Measurements from ENCODE around the gene COPS4.
"Not testable (repeated sequence)": the region's sequence is repeated elsewhere in the genome, so short reads cannot be mapped to it uniquely, and the experiment has no call there.

COPS4 gene

GRCh38 chr4:83034630-83035494, at the start of gene COPS4:
Gene COPS4, plus strand, starts transcription at chr4:83035183. Its CDS starts 42 bp downstream, at chr4:83035225.
- DNase-seq (ENCODE audit: low spot score), result peak; percentile 95

- DNase-seq (ENCODE audit: low spot score), result not testable (repeated sequence)
These were observed 47.5 kb upstream of the COPS4 start for GRCh38 chr4:82987519-82987918.

GRCh38 chr4:82988323-82988832, 46.6 kb upstream of the COPS4 start:
- no peak for DNase-seq (ENCODE audit: low spot score)

- DNase-seq (ENCODE audit: low spot score), result no peak
These were observed 45.2 kb upstream of the COPS4 start for GRCh38 chr4:82989575-82990429.

GRCh38 chr4:82994834-82995233, 40.1 kb upstream of the COPS4 start:
- no peak for DNase-seq (ENCODE audit: low spot score)

- no peak for DNase-seq (ENCODE audit: low spot score)
These were observed 36.1 kb upstream of the COPS4 start for GRCh38 chr4:82998898-82999297.

- no peak for DNase-seq (ENCODE audit: low spot score)
These were observed 32.7 kb upstream of the COPS4 start for GRCh38 chr4:83002329-83002728.

GRCh38 chr4:83003044-83003791, 31.8 kb upstream of the COPS4 start:
- DNase-seq (ENCODE audit: low spot score), result not testable (repeated sequence)

- no peak for DNase-seq (ENCODE audit: low spot score)
These were observed 25.5 kb upstream of the COPS4 start for GRCh38 chr4:83009529-83009928.

GRCh38 chr4:83010111-83010521, 24.9 kb upstream of the COPS4 start:
- no peak for DNase-seq (ENCODE audit: low spot score)

GRCh38 chr4:83010522-83011318, 24.3 kb upstream of the COPS4 start, which contains the start of gene LIN54:
Gene LIN54, minus strand, starts transcription at chr4:83010823. Its CDS starts 25,979 bp downstream, at chr4:82984844.
- peak; percentile 85 for DNase-seq (ENCODE audit: low spot score)

GRCh38 chr4:83011689-83012199, 23.2 kb upstream of the COPS4 start:
- no peak for DNase-seq (ENCODE audit: low spot score)

GRCh38 chr4:83012200-83012686, 22.7 kb upstream of the COPS4 start:
- DNase-seq (ENCODE audit: low spot score), result no peak

- DNase-seq (ENCODE audit: low spot score), result peak; percentile 99
These were observed 22.1 kb upstream of the COPS4 start for GRCh38 chr4:83012687-83013419.

- no peak for DNase-seq (ENCODE audit: low spot score)
These were observed 21.5 kb upstream of the COPS4 start for GRCh38 chr4:83013420-83013867.

- DNase-seq (ENCODE audit: low spot score), result no peak
These were observed 21.1 kb upstream of the COPS4 start for GRCh38 chr4:83013902-83014301.

GRCh38 chr4:83019794-83020494, 15.0 kb upstream of the COPS4 start:
- no peak for DNase-seq (ENCODE audit: low spot score)

GRCh38 chr4:83022724-83023450, 12.1 kb upstream of the COPS4 start:
- no peak for DNase-seq (ENCODE audit: low spot score)
